DMS114 treated with DMSO at 0.1 percent for 48 hours (cell line): Measurements from ENCODE around the gene ASTN2.

ENCODE experiments used
- DNase-seq: peaks from one replicate; lab custom pipeline; 2025; ENCODE audit not compliant: unreplicated experiment; lab: John Stamatoyannopoulos, UW

ASTN2 gene

GRCh38 chr9:116379821-116380220, 1035.0 kb downstream of the ASTN2 start:
- no peak for DNase-seq

- DNase-seq = no peak
These were observed 1036.0 kb downstream of the ASTN2 start for GRCh38 chr9:116378873-116379272.

- no peak for DNase-seq
These were observed 1037.6 kb downstream of the ASTN2 start for GRCh38 chr9:116377179-116377798.
